ENCODE results near the gene AJM1.

AJM1 gene

DNA sequence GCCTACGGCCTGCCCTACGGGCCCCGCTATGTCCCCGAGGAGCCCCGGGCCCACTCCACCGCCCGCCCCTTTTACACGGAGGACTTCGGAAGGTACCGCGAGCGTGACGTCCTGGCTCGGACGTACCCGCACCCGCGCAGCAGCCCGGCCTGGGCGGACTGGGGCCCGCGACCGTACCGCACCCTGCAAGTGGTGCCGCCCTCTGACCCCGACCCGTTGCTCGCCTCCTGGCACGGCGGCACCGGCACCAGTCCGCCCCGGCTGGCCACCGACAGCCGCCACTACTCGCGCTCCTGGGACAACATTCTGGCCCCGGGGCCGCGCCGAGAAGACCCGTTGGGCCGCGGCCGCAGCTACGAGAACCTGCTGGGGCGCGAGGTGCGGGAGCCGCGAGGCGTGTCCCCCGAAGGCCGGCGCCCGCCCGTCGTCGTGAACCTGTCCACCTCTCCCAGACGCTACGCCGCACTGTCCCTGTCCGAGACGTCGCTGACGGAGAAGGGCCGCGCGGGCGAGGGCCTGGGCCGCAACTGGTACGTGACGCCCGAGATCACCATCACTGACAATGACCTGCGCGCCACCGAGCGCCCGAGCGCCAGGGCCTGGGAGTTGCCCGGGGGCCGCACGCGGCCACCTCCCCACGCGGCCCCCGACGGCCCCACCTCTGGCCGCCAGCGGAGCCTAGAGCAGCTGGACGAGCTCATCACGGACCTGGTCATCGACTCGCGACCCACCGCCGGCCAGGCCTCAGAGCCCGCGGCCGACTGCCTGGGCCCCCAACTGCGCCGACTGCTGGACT, 3.4 kb downstream of the AJM1 start:
- DNase-seq (ENCODE audit: low read depth in 2 of 2): no peak

GRCh38 chr9:136846376-136847087, 4.3 kb downstream of the AJM1 start:
- no peak for DNase-seq (ENCODE audit: low read depth in 2 of 2)

DNA sequence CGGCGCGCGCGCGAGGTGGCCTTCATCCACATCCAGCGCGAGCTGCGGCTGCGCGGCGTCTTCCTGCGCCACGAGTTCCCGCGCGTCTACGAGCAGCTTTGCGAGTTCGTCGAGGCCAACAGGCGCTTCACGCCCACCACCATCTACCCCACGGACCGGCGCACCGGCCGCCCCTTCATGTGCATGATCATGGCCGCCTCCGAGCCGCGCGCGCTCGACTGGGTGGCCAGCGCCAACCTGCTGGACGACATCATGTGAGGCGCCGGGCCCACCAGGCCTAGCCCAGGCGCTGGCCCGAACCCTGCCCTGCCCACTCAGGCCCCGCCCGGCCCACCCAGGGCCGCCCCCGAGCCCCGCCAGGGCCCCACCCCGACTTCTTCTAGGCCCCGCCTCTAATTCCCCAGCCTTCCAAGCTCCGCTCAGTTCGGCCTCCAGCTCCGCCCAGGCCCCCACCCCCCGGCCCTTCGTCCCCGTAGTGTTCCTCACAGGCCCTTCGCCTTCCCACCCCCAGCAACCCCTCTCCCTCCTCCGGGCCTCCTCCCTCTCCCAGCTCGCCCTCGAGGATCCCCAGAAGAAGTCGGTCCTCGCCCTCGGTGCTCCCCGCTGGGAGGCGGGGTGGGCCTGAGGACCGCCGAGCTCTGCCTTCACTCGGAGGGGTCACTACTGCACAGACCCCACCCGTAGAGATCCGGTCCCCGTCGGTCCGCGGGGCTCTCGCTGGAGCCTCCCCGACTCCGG, 5.0 kb downstream of the AJM1 start:
- peak; percentile 44 for DNase-seq (ENCODE audit: low read depth in 2 of 2)

DNA sequence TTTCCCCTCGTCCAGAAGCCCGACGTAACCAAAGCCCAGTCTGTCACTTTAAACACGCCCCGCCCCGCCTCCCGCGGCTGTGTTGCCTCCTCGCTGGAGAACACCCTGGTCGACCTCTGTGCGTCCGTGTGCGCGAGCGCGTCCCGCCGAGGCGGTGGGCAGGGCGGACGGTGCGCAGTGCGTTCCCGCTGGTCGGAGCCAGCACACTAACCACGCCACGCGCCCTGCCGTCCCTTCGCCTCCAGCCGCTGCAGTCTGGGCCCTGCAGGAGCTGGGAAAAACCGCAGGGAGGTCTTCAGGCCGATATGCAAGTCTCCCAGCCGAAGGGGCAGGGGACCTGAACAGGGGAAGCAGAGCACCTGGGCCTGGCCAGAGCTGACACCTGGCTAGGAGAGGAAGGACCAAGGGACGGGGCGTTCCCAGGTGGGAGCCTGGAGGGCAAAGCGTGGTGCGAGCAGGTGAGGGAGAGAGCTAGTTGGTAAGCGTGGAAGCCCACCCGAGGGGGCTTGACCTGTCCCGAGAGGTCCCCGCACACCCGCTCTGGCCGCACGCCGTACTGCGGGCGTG, 5.6 kb downstream of the AJM1 start:
- peak; percentile 43 to 55 for DNase-seq (ENCODE audit: low read depth in 2 of 2)

DNA sequence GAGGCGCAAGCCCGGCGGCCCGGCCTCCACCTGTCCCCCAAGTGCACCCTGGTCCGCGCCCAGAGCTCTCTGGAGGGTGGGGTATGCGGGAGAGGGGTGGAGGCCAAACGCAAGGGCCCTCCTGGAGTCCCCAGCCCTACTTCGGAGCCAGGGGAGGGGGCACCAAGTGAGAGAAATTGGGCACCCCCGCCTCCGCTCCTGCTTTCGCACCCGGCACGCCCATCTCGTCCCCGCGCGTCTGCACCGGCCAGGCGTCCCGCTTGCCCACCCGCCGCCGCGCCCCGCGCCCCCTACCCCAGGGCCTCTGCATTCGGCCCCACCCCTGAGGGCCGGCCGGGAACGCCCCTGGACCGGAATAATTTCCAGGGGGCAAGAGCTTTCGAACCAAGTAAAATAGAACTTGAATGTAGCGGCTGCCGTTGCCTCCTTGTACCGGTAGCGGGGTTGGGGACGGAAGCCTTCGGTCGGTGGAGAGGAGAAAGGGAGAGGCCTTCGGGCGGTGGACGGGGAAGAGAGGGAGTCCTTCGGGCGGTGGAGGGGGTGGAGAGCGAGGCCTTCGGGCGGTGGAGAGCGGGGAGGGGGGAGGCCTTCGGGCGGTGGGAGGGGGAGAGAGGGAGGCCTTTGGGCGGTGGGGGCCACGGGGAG, 6.2 kb downstream of the AJM1 start:
- DNase-seq (ENCODE audit: low read depth in 2 of 2): peak in 1 of 2 experiments; percentile 16

DNA sequence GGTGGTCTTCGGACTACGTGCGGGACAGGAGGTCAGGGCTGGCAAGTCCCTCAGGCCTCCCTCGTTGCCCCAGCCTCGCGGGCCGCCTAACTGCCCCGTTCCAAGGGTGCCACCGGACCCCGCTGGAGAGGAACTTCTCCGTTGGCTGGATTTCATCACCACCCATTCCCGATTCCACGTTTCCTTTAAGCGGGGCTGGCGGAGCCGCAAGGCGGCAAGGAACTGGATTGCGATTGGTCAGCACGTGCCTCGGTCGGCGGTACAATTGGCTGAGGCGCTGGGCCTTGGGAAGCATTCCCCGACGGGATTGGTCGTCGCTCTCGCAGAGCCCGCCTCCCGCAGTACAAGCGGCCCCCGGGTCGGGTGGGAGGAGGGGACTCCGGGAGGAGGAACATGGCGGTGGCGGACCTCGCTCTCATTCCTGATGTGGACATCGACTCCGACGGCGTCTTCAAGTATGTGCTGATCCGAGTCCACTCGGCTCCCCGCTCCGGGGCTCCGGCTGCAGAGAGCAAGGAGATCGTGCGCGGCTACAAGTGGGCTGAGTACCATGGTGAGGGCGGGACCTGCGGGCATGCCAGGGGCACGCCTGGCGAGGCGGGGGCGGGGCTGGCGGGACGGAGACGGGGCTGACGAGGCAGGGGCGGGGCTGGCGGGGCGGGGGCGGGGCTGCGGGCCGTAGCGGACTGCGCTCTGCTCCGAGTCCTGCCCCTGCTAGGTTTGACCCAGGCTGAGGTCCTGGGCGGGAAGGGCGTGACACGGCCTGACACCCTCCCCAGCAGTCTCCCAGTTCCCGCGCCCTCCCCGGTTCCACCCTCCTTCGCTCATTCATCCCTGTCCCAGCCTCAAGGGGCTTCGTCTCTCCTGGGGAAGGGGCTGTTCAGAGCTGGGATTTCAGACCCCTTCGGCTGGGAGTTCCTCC, 7.0 kb downstream of the AJM1 start, which contains the start of gene PHPT1:
Gene PHPT1 (plus strand): TSS at position 372 of the 922 bp plus-strand sequence. CDS start 22 bp downstream, at position 394.
- peak; percentile 98 for DNase-seq (ENCODE audit: low read depth in 2 of 2)

GRCh38 chr9:136849960-136850865, 7.9 kb downstream of the AJM1 start:
- no peak for DNase-seq (ENCODE audit: low read depth in 2 of 2)

DNA sequence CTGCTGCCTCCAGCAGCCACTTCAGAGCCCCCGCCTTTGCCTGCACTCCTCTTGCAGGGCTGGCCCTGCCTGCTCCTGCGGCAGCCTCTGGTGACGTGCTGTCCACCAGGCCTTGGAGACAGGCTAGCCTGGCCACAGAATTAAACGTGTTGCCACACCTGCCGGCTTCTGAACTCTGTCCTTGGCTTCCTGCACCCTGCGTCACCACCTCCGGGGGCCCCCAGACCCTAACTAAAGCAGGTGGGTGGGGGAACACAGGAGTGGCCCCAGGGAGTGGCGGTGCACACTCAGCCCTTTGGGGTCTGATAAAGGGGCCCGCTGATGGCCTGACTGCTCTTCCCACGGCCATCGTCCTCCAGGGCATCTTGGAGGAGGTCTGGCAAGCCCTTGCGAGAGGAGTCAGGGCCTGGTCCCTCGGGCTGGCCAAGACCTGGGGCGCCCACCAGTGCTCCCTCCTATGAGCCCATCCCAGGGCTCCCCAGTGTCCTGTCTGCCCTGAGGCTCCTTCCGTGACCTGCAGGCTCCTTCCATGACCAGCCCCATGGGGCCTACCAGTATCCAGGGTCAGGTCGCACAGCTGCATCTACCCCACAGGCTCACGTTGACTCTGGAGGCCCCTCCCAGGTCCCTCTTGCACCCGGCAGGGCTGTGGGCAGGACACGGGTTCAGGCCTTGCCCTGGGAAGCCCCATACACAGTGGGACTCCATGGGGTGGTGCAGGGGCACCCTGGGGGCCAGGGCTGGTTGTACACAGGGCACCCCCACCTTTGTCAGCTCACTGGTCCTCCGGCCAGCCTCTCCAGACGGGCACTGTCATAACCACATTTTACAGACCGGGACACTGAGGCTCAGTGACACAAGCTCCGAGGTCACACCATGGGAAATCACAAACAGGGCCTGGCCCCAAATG, 8.8 kb downstream of the AJM1 start:
- no peak for DNase-seq (ENCODE audit: low read depth in 2 of 2)

DNA sequence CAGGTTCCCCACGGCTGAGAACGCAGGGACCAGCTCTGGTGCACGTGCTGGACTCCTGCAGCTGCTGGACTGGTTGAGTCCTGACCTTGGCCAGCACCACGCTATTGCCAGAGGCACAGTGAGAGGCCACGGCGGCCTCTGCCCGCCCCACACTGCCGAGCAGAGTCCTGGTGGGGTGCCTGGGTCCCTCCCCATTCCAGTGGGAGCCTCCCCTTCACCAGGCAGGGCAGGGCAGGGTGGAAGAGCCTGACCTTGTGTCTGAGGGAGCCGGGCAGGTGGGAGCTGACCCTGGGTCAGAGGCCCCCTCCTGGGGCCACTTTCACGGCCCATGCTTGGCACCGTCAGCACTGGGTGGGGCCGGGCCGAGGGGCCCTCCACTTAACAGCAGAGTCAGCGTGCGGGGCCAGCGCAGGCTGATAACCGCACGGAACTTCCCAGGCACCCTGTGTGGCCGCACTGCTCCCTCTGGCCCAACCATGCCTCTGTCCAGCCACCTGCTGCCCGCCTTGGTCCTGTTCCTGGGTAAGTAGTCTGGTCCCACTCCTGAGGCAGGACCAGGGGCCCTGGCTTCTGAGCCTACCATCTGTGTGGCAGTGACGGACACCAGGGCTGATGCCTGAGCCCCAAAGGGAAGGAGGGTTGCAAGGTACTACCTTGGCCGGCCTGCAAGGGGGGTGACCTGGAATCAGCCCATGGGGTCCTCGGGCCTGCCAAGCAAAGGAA, 9.8 kb downstream of the AJM1 start, which contains the start of gene MAMDC4:
Gene MAMDC4 (plus strand): TSS at position 406 of the 723 bp plus-strand sequence. CDS start 71 bp downstream, at position 477.
- no peak for DNase-seq (ENCODE audit: low read depth in 2 of 2)

GRCh38 chr9:136852664-136853595, 10.7 kb downstream of the AJM1 start:
- no peak for DNase-seq (ENCODE audit: low read depth in 2 of 2)

DNA sequence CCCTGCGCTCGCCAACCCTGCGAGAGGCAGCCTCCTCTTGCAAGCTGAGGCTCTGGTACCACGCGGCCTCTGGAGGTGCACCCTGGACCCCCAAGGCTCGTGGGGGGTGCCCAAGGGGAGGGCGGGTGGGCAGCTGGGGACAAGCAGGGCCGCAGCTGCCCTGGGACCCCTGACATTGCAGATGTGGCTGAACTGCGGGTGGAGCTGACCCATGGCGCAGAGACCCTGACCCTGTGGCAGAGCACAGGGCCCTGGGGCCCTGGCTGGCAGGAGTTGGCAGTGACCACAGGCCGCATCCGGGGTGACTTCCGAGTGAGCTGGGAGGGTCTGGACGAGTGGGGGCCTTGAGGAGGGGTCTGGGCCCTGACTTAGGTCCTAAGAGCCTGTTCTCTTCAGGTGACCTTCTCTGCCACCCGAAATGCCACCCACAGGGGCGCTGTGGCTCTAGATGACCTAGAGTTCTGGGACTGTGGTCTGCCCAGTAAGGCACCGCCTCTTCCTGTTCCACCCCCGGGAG, 11.4 kb downstream of the AJM1 start:
- no peak for DNase-seq (ENCODE audit: low read depth in 2 of 2)

GRCh38 chr9:136854113-136854841, 12.0 kb downstream of the AJM1 start:
- no peak for DNase-seq (ENCODE audit: low read depth in 2 of 2)

DNA sequence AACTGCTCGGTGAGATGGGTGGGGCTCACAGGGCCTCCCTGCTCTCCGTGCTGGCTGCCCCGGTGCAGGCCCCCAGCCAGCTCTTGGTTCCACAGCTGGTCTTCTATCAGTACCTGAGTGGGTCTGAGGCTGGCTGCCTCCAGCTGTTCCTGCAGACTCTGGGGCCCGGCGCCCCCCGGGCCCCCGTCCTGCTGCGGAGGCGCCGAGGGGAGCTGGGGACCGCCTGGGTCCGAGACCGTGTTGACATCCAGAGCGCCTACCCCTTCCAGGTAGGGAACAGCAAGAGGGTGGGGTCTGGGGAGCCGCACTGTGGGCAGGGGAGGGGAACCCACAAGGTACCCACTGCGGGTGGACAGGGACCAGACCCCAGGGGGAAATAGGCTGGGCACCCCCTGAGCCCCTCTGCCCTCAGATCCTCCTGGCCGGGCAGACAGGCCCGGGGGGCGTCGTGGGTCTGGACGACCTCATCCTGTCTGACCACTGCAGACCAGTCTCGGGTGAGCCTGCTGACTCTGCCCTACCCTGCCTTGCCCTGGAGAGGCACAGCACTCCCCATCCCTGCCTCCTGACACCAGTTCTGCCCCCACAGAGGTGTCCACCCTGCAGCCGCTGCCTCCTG, 12.7 kb downstream of the AJM1 start:
- DNase-seq (ENCODE audit: low read depth in 2 of 2): no peak

DNA sequence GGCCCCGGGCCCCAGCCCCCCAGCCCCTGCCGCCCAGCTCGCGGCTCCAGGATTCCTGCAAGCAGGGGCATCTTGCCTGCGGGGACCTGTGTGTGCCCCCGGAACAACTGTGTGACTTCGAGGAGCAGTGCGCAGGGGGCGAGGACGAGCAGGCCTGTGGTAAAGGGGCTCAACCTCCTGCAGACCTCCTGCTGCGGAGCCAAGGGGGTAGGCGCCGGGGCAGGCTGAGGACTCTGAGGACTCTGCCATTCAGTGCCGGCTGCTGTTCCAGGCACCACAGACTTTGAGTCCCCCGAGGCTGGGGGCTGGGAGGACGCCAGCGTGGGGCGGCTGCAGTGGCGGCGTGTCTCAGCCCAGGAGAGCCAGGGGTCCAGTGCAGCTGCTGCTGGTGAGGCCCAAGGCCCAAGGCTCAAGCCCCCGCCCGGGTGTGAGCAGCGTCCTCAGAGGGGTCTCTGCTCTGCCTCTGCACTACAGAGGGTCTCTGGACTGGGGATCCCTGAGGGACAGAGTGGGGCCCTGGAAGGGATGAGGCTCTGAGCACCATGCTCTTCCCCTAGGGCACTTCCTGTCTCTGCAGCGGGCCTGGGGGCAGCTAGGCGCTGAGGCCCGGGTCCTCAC, 13.3 kb downstream of the AJM1 start:
- DNase-seq (ENCODE audit: low read depth in 2 of 2): no peak

DNA sequence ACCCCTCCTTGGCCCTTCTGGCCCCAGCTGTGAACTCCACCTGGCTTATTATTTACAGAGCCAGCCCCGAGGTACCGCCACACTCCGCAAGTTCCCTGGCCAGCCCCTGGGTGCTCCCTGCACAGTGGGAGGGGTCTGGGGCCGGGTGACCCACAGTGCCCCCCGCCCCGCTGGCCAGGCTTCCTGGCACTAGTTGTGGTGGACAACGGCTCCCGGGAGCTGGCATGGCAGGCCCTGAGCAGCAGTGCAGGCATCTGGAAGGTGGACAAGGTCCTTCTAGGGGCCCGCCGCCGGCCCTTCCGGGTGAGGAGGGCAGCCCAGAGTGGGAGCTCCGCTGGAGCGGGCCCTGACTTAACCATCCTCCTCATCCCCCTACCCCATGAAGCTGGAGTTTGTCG, 13.8 kb downstream of the AJM1 start:
- no peak for DNase-seq (ENCODE audit: low read depth in 2 of 2)
